Sigmoid colon (tissue), 7 donors: ENCODE results near the gene KATNAL2. TPM values are rescaled to one million over a fixed set of nuclear protein-coding genes. Genes with fewer than 3 reads are reported as not detected.

Experiments
- DNase-seq: peaks from one replicate; pipeline ENCODE4 v3.0.0-alpha.2; 2019
- H3K27ac ChIP-seq, 4 donors: fragments of 200-600 bp; sonication (generic); one replicate each; pipeline ENCODE4 v1.5.1; 2016 to 2019; ENCODE audit warnings: mild to moderate bottlenecking in 1 of 4
- H3K27me3 ChIP-seq, 3 donors: fragments of 200-600 bp; sonication (generic); one replicate each; pipeline ENCODE4 v1.5.1; 2019; ENCODE audit warnings: mild to moderate bottlenecking in 1 of 3
- H3K36me3 ChIP-seq, 4 donors: fragments of 200-600 bp; sonication (generic); one replicate each; pipeline ENCODE4 v1.5.1; 2016 to 2019
- H3K4me1 ChIP-seq, 4 donors: fragments of 200-600 bp; sonication (generic); one replicate each; pipeline ENCODE4 v1.5.1; 2017 to 2019
- H3K4me3 ChIP-seq, 4 donors: fragments of 200-600 bp; sonication (generic); one replicate each; pipeline ENCODE4 v1.5.1; 2017 to 2019; ENCODE audit warnings: mild to moderate bottlenecking in 2 of 4, moderate library complexity in 1 of 4
- H3K9me3 ChIP-seq, 4 donors: fragments of 200-600 bp in 3 of 4; sonication (generic) in 3 of 4; one replicate each; pipeline versions ENCODE4 v1.5.1 to v1.6.1; 2013 to 2019
- EP300 ChIP-seq, 4 donors: sonication (generic); formaldehyde crosslinking; IDR thresholded peaks; one replicate each; pipeline ENCODE4 v1.6.1; 2017; ENCODE audit warnings: antibody characterized with exemption in 4 of 4
- POLR2A ChIP-seq, 2 donors: fragments of 450-650 bp; IDR thresholded peaks; one replicate each; pipeline ENCODE4 v1.6.1; 2016; ENCODE audit warnings: antibody characterized with exemption in 2 of 2, mild to moderate bottlenecking in 2 of 2, moderate library complexity in 2 of 2
- POLR2AphosphoS5 ChIP-seq, 4 donors: sonication (generic); formaldehyde crosslinking; IDR thresholded peaks; one replicate each; pipeline ENCODE4 v1.6.1; 2017; ENCODE audit warnings: antibody characterized with exemption in 4 of 4
- WGBS, 2 donors: extraction: QIAGEN DNeasy Blood & Tissue Kit; methylation state at CpG; one replicate each; pipeline ENCODE4 v1.1.7; 2013; 5-methylcytosine and 5-hydroxymethylcytosine counted together
- intact Hi-C: fragments of 100-400 bp; cut with DNase I; formaldehyde crosslinking; loops from one replicate; pipeline ENCODE4 v1.15.1; 2023
- polyA plus RNA-seq, 3 donors: library from polyadenylated mRNA; stranded (reverse); fragments of 200-250 nt; gene quantifications; one replicate each; pipeline ENCODE4 v1.2.3, GENCODE V29; 2013
- total RNA-seq, 4 donors: library from RNA; depleted of rRNA; stranded (reverse); fragments of >200 nt; gene quantifications; one replicate each; pipeline ENCODE4 v1.1.0, GENCODE V29; 2016
- TF ChIP-seq, protein P1 (sequence below), 4 experiments: fragments of 450-650 bp in 3 of 4; fragments of 200-600 bp in 1 of 4; IDR thresholded peaks; one replicate each; pipeline ENCODE4 v1.5.1; 2016 to 2019; ENCODE audit warnings: antibody characterized with exemption in 4 of 4, mild to moderate bottlenecking in 3 of 4, moderate library complexity in 2 of 4
- donor health status: healthy with polysubstance abuse.
- donor health status: Bipolar disorder and iron deficiency.
- donor health status: healthy.

Gene KATNAL2
- total and polyA plus RNA-seq, 7 donors: 0.60 to 18.8 (median 2.5) TPM

DNA sequence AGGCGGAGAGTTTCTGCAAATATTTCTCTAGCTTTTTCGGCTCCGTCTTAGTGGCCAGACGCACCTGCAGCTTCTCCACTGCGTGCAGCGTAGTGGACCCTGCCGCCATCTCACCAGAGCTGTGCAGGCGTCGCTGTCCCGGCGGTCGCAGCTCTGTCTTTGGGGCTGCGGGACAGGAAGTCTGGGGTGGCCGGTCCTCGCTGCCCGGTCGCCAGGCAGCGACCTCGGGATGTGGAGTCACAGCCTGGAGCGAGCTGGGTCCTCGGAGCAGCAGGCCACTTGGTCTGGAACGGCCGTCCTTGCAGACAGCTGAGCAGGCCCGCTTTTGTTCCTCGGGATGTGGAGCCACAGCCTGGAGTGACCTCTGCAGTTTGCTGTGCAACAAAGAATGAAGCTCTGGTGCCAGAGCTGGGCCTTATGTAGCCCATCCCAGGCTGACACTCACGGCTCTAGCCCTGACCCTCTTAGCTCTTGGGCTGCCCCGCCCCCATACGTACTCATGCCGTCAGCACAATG lies 117.8 kb downstream of the KATNAL2 start, which contains the start of gene ELOA2:
Gene ELOA2, minus strand, starts transcription at position 466 of the 516 bp plus-strand sequence. Its CDS starts 357 bp downstream, at position 109.
- Histone ChIP-seq H3K27me3 (no peaks in the 10 kb centered on the region), H3K9me3 (peaks cover 0 to 3% (median 0%) of the 10 kb centered on the region in 4 donors), H3K27ac (no peak within 1 kb of the TSS), H3K4me1 (no peaks in the 10 kb centered on the region), H3K36me3 (no peaks in the 10 kb centered on the region), H3K4me3 (no peak within 1 kb of the TSS)
- intact Hi-C loops: no loop called here
- WGBS, 2 donors: 96 to 97% methylated on average over 29 of the region's 29 CpGs
- TF ChIP-seq POLR2AphosphoS5 (IDR thresholded peaks at IDR 0.05) (no peak), POLR2A (IDR thresholded peaks at IDR 0.05) (no peak), EP300 (IDR thresholded peaks at IDR 0.05) (no peak)
- TF ChIP-seq, protein P1, sequence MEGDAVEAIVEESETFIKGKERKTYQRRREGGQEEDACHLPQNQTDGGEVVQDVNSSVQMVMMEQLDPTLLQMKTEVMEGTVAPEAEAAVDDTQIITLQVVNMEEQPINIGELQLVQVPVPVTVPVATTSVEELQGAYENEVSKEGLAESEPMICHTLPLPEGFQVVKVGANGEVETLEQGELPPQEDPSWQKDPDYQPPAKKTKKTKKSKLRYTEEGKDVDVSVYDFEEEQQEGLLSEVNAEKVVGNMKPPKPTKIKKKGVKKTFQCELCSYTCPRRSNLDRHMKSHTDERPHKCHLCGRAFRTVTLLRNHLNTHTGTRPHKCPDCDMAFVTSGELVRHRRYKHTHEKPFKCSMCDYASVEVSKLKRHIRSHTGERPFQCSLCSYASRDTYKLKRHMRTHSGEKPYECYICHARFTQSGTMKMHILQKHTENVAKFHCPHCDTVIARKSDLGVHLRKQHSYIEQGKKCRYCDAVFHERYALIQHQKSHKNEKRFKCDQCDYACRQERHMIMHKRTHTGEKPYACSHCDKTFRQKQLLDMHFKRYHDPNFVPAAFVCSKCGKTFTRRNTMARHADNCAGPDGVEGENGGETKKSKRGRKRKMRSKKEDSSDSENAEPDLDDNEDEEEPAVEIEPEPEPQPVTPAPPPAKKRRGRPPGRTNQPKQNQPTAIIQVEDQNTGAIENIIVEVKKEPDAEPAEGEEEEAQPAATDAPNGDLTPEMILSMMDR (IDR thresholded peaks at IDR 0.05): no peak
- DNase-seq: no peak

DNA sequence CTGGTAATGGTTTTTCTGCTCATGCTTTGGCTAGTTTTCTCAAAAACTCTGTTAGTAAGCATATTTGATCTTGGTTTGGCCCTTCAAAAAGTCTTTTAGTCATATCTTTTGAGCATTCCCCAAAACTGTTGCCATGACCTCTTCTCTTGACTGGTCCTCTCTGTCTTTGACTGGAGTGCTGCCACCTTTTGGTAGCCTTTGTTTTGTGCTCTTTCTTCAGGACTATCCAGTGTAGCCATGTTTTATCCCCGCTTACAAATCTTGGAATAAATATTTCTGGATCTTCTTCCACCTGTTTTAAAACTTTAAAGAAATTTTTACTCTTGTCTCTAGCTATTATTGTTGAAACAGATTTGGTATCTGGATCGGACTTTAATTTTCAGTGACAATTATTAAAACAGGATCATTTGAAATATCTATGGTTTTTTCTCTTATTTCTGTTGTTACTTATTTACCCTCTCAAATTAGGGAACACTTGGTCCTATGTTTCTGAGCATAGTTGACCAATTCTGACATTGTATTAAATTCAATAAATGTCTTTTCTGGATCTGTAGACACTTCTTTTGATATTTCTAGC lies 119.0 kb downstream of the KATNAL2 start:
- intact Hi-C loops: no loop called here
- H3K36me3 ChIP-seq: no peaks in the 10 kb centered on the region
- no peak for TF ChIP-seq POLR2AphosphoS5 (IDR thresholded peaks at IDR 0.05)
- no peak for DNase-seq
- no peaks in the 10 kb centered on the region for H3K27me3 ChIP-seq
- peaks cover 0 to 3% (median 0%) of the 10 kb centered on the region in 4 donors for H3K9me3 ChIP-seq
- 76 to 82% methylated on average over 2 of the region's 2 CpGs for WGBS, 2 donors
- no peak overlapping the region for H3K27ac ChIP-seq
- no peaks in the 10 kb centered on the region for H3K4me1 ChIP-seq
- H3K4me3 ChIP-seq: no peak overlapping the region

DNA sequence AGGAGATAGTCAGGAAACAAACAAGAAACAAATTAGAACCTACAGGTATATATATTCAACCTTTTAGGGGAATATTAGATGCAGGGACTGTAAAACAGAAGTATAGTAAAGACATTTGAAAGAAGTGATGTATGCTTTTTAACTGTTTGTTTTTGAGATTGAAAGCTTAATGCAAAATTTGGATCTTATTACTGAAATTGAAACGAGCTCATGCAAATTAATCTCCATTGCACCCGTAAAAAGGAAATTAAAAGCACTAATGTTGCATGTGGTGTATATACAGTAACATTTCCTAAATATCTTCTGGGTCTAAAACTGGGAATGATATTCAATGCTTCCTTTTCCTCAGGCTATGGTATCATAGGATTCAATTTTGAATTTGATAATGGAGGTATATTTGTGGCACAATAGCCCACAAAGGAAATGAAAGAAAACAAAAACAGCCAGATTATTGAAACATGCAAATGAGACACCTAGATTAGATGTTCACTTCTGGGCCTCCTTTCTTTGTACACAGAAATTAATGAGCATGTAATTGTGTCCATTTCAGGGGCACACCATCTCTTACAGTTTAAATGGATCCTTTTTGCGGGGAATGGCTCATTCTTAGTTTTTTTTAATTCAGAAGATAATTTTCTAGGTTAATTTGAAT lies 119.7 kb downstream of the KATNAL2 start:
- H3K4me1 ChIP-seq: peaks cover 0 to under 1% (median 0%) of the 10 kb centered on the region in 4 donors
- H3K27me3 ChIP-seq: no peaks in the 10 kb centered on the region
- no peak overlapping the region for H3K4me3 ChIP-seq
- no peaks in the 10 kb centered on the region for H3K36me3 ChIP-seq
- intact Hi-C loops: no loop called here
- TF ChIP-seq EP300 (IDR thresholded peaks at IDR 0.05) (no peak), POLR2AphosphoS5 (IDR thresholded peaks at IDR 0.05) (no peak), POLR2A (IDR thresholded peaks at IDR 0.05) (no peak)
- TF ChIP-seq, protein P1 (IDR thresholded peaks at IDR 0.05): no peak
- WGBS, 2 donors: 78 to 82% methylated on average over 3 of the region's 3 CpGs
- H3K27ac ChIP-seq: no peak overlapping the region
- no peak for DNase-seq
- H3K9me3 ChIP-seq: peaks cover 0 to 3% (median 0%) of the 10 kb centered on the region in 4 donors

DNA sequence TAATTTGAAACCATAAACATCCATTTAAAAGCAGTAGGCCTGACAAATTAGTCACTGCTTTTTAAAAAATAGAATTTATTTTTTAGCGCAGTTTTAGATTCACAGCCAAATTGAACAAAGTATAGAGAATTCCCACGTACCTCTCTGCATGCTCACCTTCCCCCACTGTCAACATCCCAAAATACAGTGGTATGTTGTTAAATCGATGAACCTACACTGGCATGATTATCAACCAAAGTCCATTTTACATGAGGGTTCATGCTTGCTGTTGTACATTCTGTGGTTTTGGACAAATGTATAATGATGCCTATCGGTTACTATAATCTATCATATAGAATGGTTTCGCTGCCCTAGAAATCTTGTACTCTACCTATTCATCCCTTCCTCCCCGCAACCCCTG lies 123.6 kb downstream of the KATNAL2 start:
- Histone ChIP-seq H3K27ac (no peak overlapping the region), H3K36me3 (no peaks in the 10 kb centered on the region), H3K4me3 (no peak overlapping the region), H3K4me1 (peaks cover 0 to 2% (median 0%) of the 10 kb centered on the region in 4 donors), H3K9me3 (no peaks in the 10 kb centered on the region), H3K27me3 (no peaks in the 10 kb centered on the region)
- TF ChIP-seq POLR2A (IDR thresholded peaks at IDR 0.05) (no peak), POLR2AphosphoS5 (IDR thresholded peaks at IDR 0.05) (no peak), EP300 (IDR thresholded peaks at IDR 0.05) (no peak)
- TF ChIP-seq, protein P1 (IDR thresholded peaks at IDR 0.05): no peak
- intact Hi-C loops: no loop called here
- DNase-seq: no peak
- WGBS, 2 donors: 89 to 96% methylated on average over 6 of the region's 6 CpGs

DNA sequence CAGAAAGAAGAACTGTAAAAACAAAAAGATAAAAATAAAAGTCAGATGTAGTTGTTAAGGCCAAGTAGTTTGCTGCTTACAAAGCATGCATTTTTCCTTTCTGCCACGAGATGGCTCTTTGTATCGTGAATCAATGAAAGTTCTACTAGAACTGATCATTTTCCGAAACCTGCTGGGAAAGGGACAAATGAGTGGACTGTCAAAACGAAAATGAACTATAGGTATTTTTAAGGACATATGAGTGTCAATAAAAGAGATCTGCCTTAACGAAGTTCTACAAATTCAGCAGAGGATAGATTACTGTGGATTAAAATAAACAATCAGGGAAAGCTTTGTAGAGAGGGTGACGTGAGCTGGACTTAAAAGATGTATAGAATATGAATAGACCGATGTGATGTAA lies 133.1 kb downstream of the KATNAL2 start:
- Histone ChIP-seq H3K4me3 (no peak overlapping the region), H3K9me3 (no peaks in the 10 kb centered on the region), H3K36me3 (no peaks in the 10 kb centered on the region), H3K4me1 (no peaks in the 10 kb centered on the region), H3K27me3 (no peaks in the 10 kb centered on the region), H3K27ac (no peak overlapping the region)
- 29 to 35% methylated on average over 7 of the region's 7 CpGs for WGBS, 2 donors
- intact Hi-C loops: no loop called here
- TF ChIP-seq, protein P1 (IDR thresholded peaks at IDR 0.05): peak in 3 of 4 experiments; percentile 34 to 48 (median 46)
- TF ChIP-seq POLR2A (IDR thresholded peaks at IDR 0.05): no peak
- no peak for DNase-seq
